MM.1S (cell line): ENCODE data around the gene TMEM150A.
"Not testable (repeated sequence)": the region's sequence is repeated elsewhere in the genome, so short reads cannot be mapped to it uniquely, and the experiment has no call there.

Experiments
- DNase-seq: peaks from one replicate; pipeline ENCODE4 v3.0.0-alpha.2; 2015
- H2AFZ ChIP-seq: fragments of 300-600 bp; sonication (generic); 2 replicates; pipeline ENCODE4 v1.6.0; 2016; ENCODE audit warnings: antibody characterized with exemption, low read length
- H3F3A ChIP-seq: fragments of 300-600 bp; sonication (generic); 2 replicates; pipeline ENCODE4 v1.6.1; 2016; ENCODE audit warnings: mild to moderate bottlenecking, antibody characterized with exemption, low read length, moderate library complexity, mixed read lengths; ENCODE audit not compliant: insufficient read depth
- H3K27ac ChIP-seq: fragments of 300-600 bp; sonication (generic); 2 replicates; pipeline ENCODE4 v1.5.1; 2016; ENCODE audit warnings: mild to moderate bottlenecking, low read length
- H3K27me3 ChIP-seq: fragments of 300-600 bp; sonication (generic); replicated peaks from 2 replicates; pipeline ENCODE4 v1.6.0; 2016; ENCODE audit warnings: low read length; ENCODE audit not compliant: insufficient read depth
- H3K36me3 ChIP-seq: fragments of 300-600 bp; sonication (generic); replicated peaks from 2 replicates; pipeline ENCODE4 v1.6.1; 2016; ENCODE audit warnings: mild to moderate bottlenecking, low read length, mixed read lengths; ENCODE audit not compliant: insufficient read depth
- H3K4me1 ChIP-seq: fragments of 300-600 bp; sonication (generic); 2 replicates; pipeline ENCODE4 v1.6.1; 2016; ENCODE audit warnings: low read length, mixed read lengths
- H3K4me2 ChIP-seq: fragments of 300-600 bp; sonication (generic); 2 replicates; pipeline ENCODE4 v1.6.0; 2016; ENCODE audit warnings: low read depth, low read length
- H3K4me3 ChIP-seq: fragments of 300-600 bp; sonication (generic); 2 replicates; pipeline ENCODE4 v1.5.1; 2016; ENCODE audit warnings: low read length, mixed read lengths
- H3K79me2 ChIP-seq: fragments of 300-600 bp; sonication (generic); 2 replicates; pipeline ENCODE4 v1.6.1; 2016; ENCODE audit warnings: mixed run types, low read length, mixed read lengths
- H3K9ac ChIP-seq: fragments of 300-600 bp; sonication (generic); 2 replicates; pipeline ENCODE4 v1.6.1; 2016; ENCODE audit warnings: low read length, mixed read lengths
- H3K9me2 ChIP-seq: fragments of 300-600 bp; sonication (generic); replicated peaks from 2 replicates; pipeline ENCODE4 v1.6.1; 2016; ENCODE audit warnings: mild to moderate bottlenecking, low read length, mixed read lengths; ENCODE audit not compliant: insufficient read depth
- H3K9me3 ChIP-seq: fragments of 300-600 bp; sonication (generic); replicated peaks from 2 replicates; pipeline ENCODE4 v1.6.1; 2016; ENCODE audit warnings: mild to moderate bottlenecking, low read length, mixed read lengths; ENCODE audit not compliant: insufficient read depth
- H4K20me1 ChIP-seq: fragments of 300-600 bp; sonication (generic); 2 replicates; pipeline ENCODE4 v1.6.1; 2016; ENCODE audit warnings: mild to moderate bottlenecking, low read length, moderate library complexity, mixed read lengths; ENCODE audit not compliant: insufficient read depth
- CTCF ChIP-seq: fragments of 300-600 bp; sonication (generic); IDR thresholded peaks from 2 replicates; pipeline ENCODE4 v1.5.1; 2016; ENCODE audit warnings: antibody characterized with exemption, low read length, mixed read lengths
- EZH2 ChIP-seq: fragments of 300-600 bp; sonication (generic); optimal IDR thresholded peaks from 2 replicates; pipeline ENCODE3; 2017; ENCODE audit warnings: low read depth, mild to moderate bottlenecking, antibody characterized with exemption, low read length, mixed read lengths
- EZH2phosphoT487 ChIP-seq: fragments of 300-600 bp; sonication (generic); IDR thresholded peaks from 2 replicates; pipeline ENCODE4 v1.6.1; 2018; ENCODE audit warnings: antibody characterized with exemption, low read length

TMEM150A gene

DNA sequence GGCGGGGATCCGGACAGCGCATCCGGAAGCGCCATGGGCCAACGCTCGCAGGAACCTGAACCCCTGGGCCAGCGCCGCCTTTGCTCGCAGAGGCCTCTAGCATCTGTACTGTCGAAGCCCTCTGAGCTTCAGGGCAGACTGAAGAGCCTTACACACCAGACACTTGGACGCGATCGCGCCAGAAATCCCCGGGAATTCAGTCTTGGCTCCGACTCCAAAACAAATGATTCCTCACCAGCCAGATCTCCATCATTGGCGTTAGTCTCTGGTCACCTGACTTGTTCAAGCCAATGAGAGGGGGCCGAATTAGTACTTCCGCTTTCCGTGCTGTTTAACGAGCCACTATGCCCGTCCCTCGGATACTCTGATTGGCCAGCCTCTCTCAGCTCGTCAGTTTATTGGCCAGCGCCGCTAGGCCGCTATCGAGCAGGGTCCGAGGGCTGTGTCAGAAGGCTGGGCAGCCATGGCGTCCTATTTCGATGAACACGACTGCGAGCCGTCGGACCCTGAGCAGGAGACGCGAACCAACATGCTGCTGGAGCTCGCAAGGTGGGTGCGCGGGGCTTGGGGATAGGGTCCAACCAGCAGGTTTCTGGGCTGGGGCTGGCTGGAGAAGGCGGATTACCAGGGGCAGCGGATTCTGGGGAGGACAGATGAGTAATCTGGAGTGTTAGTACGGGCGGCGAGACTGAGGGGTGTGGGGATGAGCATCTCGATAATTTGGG, 7.0 kb downstream of the TMEM150A start, which contains the start of gene RNF181:
RNF181 (plus strand) TSS at position 445 of the 725 bp plus-strand sequence; CDS start at position 464, 19 bp downstream.
- Histone ChIP-seq H3K4me3 (peak within 1 kb of the TSS; percentile 88), H3K9me2 (no peaks in the 10 kb centered on the region), H3K27ac (no peak within 1 kb of the TSS; the same call in 1 of the 2 replicates), H3K4me1 (peaks cover 5% of the 10 kb centered on the region; the same call in 1 of the 2 replicates), H3K9me3 (no peaks in the 10 kb centered on the region), H3K4me2 (peak within 1 kb of the TSS; percentile 70), H4K20me1 (no peaks in the 10 kb centered on the region), H3K27me3 (no peaks in the 10 kb centered on the region), H2AFZ (peak within 1 kb of the TSS; percentile 74), H3K36me3 (no peaks in the 10 kb centered on the region), H3K9ac (peak within 1 kb of the TSS; percentile 77), H3K79me2 (peaks cover 21% of the 10 kb centered on the region), H3F3A (0 out of 2 replicates have a peak, but pooled peaks cover 3% of the 10 kb centered on the region)
- DNase-seq: peak; percentile 98
- TF ChIP-seq EZH2phosphoT487: no peak
- TF ChIP-seq EZH2: no peak
- TF ChIP-seq CTCF: no peak

DNA sequence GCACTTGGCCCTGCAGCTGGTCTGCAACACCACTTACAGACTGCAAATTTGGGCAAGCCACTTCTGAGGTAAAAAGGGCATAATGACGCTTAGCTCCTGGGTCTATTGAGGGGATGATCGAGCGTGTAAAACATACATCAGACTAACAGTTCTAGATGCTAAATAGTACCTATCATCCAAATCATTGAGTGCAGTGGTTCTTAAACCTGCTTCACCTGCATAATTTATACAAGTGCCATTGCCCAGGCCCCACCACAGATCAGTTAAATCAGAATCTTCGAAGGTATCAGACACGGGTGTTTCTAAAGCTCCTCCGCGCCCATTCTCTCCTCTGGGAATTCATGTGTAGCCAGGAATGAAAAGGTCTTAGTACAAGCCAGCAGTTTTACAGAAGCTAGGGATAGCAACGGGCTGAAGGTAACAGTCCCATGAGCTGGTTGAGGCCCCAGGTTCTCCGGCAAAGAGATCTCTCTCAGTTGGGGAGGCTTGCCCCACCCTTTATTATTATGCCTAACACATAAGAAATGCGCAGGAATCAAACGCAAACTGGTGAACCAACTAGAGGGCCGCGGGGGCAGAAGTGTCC, 7.7 kb downstream of the TMEM150A start:
- H3K27ac ChIP-seq: no peak overlapping the region; the same call in 1 of the 2 replicates
- DNase-seq: no peak
- H3K4me3 ChIP-seq: peak overlapping the region; percentile 88
- H2AFZ ChIP-seq: peak overlapping the region; percentile 63
- H3K79me2 ChIP-seq: peaks cover 21% of the 10 kb centered on the region
- peaks cover 5% of the 10 kb centered on the region; the same call in 1 of the 2 replicates for H3K4me1 ChIP-seq
- no peaks in the 10 kb centered on the region for H4K20me1 ChIP-seq
- H3K4me2 ChIP-seq: peak overlapping the region; percentile 64
- TF ChIP-seq CTCF: no peak
- TF ChIP-seq EZH2: no peak
- TF ChIP-seq EZH2phosphoT487: no peak
- no peaks in the 10 kb centered on the region for H3K9me2 ChIP-seq
- H3K36me3 ChIP-seq: no peaks in the 10 kb centered on the region
- no peaks in the 10 kb centered on the region for H3K27me3 ChIP-seq
- no peaks in the 10 kb centered on the region for H3K9me3 ChIP-seq
- peak overlapping the region; percentile 77 for H3K9ac ChIP-seq
- no peaks in the 10 kb centered on the region for H3F3A ChIP-seq

DNA sequence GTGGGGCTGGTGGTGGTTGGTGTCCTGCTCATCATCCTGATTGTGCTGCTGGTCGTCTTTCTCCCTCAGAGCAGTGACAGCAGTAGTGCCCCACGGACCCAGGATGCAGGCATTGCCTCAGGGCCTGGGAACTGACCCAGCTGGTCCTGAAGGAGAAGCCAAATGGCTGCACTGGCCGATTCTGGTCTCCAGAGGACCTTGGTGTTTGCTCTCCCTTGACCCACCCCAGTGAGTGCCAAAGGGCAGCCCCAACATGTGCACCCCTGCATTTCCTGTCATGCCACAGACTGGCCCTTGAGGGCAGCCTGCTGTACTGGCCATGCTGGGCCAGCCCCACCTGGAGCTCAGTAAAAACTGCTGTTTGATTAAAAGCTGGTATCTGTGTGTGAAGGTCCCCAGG, 9.5 kb downstream of the TMEM150A start:
- no peaks in the 10 kb centered on the region for H3K9me3 ChIP-seq
- H2AFZ ChIP-seq: no peak overlapping the region
- H3K4me3 ChIP-seq: no peak overlapping the region
- H3K9ac ChIP-seq: no peak overlapping the region
- H3K36me3 ChIP-seq: no peaks in the 10 kb centered on the region
- no peak overlapping the region for H3K27ac ChIP-seq
- H4K20me1 ChIP-seq: no peaks in the 10 kb centered on the region
- no peak for DNase-seq
- no peaks in the 10 kb centered on the region for H3K27me3 ChIP-seq
- peaks cover 21% of the 10 kb centered on the region for H3K79me2 ChIP-seq
- no peaks in the 10 kb centered on the region for H3F3A ChIP-seq
- no peaks in the 10 kb centered on the region for H3K9me2 ChIP-seq
- peaks cover 5% of the 10 kb centered on the region; the same call in 1 of the 2 replicates for H3K4me1 ChIP-seq
- TF ChIP-seq EZH2phosphoT487 (no peak), CTCF (no peak), EZH2 (no peak)
- no peak overlapping the region for H3K4me2 ChIP-seq

- not testable (repeated sequence) for H3K9ac ChIP-seq, H3K4me2 ChIP-seq, H3K27me3 ChIP-seq, H3K4me1 ChIP-seq, H3F3A ChIP-seq, H3K9me3 ChIP-seq, H3K36me3 ChIP-seq, H3K4me3 ChIP-seq, DNase-seq, H3K9me2 ChIP-seq, H2AFZ ChIP-seq, H4K20me1 ChIP-seq, H3K27ac ChIP-seq
- peaks cover 18% of the 10 kb centered on the region for H3K79me2 ChIP-seq
Measured at GRCh38 chr2:85592299-85592698, 10.2 kb downstream of the TMEM150A start.
